Limb (tissue), 2 donors: ENCODE measurements around the gene CYP26B1.

Source experiments
- DNase-seq, 2 donors: peaks; one replicate each; pipeline ENCODE4 v3.0.0-alpha.2; 2016; ENCODE audit errors: extremely low spot score in 2 of 2

The CYP26B1 gene

DNA sequence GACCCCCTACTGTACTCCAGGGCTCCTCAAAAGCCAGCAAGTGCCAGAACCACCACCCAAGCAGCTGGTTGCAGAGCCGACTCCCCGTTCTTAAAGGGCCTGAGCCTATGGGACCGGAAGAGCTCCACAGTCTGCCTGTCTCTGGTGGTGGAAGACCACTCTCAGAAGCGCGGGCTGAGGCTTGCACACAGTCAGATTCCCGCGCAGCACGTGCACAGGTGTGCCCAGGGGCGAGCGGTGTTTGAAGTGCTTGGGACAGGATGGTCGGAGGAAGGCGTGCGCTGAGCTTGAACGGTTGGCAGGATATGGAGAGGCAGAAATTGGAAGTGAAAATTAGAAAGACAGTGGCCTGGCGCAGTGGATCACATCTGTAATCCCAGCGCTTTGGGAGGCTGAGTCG is 64.8 kb downstream of the CYP26B1 start:
- no peak for DNase-seq

DNA sequence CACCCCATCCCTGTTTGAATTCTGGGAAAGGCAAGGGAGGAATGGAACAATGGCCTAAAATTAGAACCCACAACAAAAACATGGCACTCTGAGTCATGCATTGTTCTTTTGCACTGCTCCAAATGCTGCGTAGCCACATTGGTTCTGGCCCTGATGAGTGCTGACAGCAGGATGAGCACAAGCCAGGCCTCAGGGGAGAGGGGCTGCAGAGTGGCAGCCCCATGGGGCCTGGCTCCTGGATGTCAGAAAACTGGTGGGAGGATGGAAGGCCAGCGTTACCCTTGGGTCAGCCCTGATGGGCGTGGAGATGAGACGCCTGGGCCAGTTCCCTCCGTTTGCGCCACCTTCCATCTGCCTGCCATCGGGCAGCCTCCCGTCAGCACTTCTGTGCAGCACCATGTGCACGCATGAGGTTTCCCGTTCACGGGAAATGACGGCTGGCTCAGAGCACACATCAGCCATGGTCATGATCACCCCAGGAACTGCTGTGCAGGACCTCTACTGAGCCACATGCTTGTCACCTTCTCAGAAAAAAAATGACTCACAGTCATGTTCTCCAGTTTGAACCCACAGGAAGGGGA is 65.6 kb downstream of the CYP26B1 start:
- DNase-seq: no peak

DNA sequence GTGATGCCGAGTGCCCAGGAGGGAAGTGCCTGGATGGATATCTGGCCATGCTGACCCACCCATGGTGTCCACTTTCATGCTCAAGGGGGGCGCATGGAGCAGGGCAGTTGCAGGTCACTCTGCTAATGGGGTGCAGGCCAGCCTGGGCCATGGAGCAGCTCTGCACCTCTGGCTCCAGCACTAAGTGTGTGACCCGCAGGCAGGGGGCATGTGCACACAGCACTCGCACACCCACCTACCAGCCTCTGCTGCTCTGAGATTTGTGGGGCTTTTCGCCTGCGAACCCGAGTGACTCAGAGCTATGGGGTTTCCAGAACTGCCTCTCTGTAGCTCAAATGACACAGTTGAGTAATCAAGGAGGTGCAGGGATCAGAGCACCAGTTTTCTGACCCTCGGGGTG is 66.2 kb downstream of the CYP26B1 start:
- no peak for DNase-seq

DNA sequence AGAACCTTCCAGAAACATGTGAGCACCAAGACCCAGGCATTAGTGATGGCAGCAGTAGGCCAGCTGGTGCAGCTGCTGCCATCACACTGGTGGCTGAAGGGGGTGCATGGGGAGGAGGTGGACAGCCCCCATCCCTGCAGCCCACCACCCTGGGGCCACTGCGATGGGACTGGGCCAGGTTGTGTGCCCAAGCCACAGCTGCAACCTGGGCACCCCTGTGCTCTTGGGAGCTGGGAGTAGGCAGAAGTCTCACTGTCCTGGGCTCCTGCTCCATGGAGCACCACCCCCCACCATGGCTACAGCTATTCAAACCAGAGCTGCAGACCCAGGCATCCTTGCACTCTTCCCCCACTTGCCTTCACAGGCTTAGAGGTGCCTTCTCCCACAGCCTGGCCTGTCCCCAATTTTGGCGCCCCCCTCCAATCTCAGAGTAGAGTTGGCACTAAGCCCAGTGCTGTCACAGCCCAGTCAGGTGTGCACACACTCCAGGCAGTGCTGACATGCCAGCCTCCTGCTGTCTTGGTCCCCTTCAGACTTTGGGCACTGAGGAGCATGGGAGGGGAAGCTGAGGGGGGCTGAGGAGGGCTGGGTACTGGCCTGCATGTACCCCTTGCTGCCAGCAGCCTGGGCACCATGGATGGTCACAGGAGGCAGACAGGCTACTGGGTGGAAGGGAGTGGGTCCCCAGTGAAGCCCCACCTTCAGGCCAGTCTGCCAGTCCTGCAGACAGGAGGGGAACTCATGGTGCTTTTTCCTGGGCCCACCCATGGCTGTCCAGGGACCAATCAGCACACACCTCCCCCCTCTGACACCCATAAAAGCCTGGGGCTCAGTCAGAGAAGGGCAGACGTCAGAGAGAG is 67.1 kb downstream of the CYP26B1 start:
- DNase-seq: no peak
